ENCODE results near the gene ZNF865.

ZNF865 gene

DNA sequence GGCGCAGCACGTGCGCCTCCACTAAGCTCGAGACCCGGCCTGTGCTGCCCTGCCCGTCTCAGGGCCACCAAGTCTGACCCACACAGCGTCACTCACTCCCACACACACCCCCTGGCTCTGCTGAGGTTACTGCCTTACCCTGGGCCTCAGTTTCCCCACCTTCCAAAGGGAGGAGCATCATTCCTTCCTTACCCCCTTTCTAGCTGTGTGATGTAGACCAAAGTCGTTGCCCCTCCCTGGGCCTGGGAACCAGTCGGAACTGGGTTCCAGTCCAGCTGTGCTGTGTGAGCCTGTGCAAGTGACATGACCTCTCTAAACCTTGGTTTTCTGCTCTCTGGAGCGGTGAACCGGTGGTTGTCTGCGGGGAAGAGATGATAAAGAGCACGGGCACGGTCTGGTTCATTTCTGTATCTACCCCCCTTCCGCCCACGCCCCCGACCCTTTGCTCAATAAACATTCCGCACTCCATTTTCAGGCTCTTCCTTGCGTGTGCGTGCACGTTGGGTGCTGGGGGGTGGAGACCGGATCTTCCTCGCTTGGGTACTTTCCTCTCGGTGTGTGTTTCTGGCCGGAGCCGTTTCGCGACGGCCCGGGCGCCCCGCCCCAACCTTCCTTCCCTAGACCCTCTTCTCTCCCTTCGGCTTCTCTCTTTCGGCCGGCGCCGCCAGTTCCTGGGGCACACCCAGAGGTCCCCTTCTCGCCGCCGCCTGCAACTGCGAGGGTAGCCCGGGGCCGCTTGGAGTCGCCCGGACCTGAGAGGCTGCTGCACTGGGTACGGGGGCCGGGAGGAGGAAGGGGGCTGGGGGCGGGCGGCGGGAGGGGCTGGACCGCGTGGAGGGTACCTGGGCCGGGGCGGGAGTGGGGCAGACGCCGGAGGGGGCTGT lies 37.8 kb downstream of the ZNF865 start, which contains the start of gene ZNF581:
TSS of gene ZNF581 (plus strand) at position 647 of the 884 bp plus-strand sequence. CDS start 923 bp downstream, outside the sequence.
- in situ Hi-C loops (cut with HindIII; ENCODE audit: low sequenced_read_pairs) = no loop called here

GRCh38 chr19:55643887-55644176 lies 38.4 kb downstream of the ZNF865 start:
- in situ Hi-C loops (cut with HindIII; ENCODE audit: low sequenced_read_pairs) = no loop called here

DNA sequence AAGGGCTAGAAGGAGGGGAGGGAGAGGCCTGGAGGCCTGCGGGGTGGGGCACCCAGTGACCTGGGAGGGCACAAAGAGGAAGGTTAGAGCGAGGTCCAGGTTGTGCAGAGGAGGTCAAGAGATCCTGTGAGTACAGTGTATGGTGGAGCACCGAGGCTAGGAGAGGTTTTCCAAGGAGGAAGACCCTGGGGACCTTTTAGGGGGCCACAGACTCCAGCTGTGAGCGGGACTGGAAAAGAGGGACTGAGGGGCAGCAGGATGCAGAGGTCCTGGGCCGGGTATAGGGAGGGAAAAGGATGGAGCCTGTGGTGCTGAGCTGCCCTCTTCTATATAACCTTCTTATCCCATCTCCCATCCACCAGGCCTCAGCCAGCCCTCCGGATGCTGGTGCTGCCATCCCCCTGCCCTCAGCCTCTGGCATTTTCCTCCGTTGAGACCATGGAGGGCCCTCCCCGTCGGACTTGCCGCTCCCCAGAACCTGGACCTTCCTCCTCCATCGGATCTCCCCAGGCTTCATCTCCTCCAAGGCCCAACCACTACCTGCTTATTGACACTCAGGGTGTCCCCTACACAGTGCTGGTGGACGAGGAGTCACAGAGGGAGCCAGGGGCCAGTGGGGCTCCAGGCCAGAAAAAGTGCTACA lies 38.9 kb downstream of the ZNF865 start:
- in situ Hi-C loops (cut with HindIII; ENCODE audit: low sequenced_read_pairs) = no loop called here

DNA sequence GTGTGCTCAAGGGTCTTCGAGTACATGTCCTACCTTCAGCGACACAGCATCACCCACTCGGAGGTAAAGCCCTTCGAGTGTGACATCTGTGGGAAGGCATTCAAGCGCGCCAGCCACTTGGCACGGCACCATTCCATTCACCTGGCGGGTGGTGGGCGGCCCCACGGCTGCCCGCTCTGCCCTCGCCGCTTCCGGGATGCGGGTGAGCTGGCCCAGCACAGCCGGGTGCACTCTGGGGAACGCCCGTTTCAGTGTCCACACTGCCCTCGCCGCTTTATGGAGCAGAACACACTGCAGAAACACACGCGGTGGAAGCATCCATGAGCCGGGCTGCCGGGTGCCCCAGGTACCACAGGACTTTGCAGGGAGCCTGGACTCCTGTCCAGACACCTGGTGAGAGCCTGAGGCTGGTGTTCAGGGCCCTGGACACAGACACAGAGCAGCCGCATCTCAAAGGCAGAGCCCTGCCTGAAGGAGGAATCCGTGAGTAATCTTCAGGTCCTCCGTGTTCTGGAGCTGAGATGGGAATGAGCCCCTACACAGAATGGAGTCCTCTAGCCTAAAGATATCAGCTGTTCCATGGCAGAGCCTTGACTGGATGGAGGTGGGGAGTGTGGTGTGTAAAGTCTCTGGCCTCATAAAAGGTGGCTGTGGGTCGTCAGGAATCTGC lies 39.5 kb downstream of the ZNF865 start:
- in situ Hi-C loops (cut with HindIII; ENCODE audit: low sequenced_read_pairs) = no loop called here

DNA sequence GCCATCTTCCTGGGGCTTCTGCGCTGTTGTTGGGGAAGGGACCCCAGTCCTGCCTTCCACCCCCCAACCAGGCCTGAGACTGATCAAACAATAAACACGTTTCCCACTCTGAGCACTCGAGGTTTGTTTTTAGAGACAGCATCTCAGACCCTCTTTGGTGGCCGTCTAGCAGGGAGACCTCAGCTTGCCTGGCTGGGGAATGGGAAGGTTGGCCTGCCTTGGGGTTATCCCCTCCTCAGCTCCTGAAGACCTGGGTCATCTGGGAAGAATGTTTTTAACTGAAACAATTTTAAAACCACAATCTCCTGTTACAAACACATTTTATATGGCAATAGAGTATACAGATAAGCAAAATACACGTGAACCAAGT lies 40.0 kb downstream of the ZNF865 start:
- in situ Hi-C loops (cut with HindIII; ENCODE audit: low sequenced_read_pairs) = no loop called here

- in situ Hi-C loops (cut with HindIII; ENCODE audit: low sequenced_read_pairs) = no loop called here
Observed at GRCh38 chr19:55646889-55647731, 41.7 kb downstream of the ZNF865 start.

- in situ Hi-C loops (cut with HindIII; ENCODE audit: low sequenced_read_pairs) = no loop called here
Observed at GRCh38 chr19:55647732-55648584, 42.5 kb downstream of the ZNF865 start, which contains the start of gene CCDC106. Gene CCDC106, plus strand, starts transcription at chr19:55648212. Its CDS starts 835 bp downstream, at chr19:55649047.

DNA sequence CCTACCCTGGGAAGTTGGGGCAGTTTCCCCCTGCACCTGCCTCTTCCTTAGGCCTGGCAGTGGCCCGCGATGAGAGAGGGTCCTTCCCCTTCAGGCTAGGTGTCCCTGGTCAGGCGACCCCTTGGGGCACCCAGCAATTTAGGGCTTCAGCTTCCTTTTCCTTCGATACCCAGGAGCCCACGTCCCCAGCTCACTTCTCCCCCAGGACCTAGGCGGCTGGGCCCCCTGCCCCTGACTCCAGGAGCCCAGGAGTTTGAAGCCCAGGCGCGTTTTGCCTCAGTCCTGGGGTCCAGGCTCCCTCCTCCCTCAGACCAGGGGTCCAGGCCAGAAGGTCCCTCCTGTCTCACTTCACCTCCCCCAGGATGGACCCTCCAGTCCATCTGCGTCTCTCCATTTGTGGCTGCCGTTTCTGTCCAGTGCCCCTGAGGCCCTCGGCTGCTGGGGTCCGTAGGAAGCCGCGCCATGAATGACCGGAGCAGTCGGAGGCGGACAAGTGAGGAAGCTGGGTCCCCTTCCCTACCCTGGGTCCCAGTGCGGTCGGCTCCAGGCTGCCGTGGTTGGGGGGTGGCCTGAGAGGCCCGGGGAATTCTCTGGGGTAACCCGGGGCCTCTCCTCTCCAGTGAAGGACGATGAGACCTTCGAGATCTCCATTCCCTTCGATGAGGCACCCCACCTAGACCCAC lies 43.3 kb downstream of the ZNF865 start:
- in situ Hi-C loops (cut with HindIII; ENCODE audit: low sequenced_read_pairs) = no loop called here

GRCh38 chr19:55649268-55650125 lies 44.0 kb downstream of the ZNF865 start:
- in situ Hi-C loops (cut with HindIII; ENCODE audit: low sequenced_read_pairs) = no loop called here

DNA sequence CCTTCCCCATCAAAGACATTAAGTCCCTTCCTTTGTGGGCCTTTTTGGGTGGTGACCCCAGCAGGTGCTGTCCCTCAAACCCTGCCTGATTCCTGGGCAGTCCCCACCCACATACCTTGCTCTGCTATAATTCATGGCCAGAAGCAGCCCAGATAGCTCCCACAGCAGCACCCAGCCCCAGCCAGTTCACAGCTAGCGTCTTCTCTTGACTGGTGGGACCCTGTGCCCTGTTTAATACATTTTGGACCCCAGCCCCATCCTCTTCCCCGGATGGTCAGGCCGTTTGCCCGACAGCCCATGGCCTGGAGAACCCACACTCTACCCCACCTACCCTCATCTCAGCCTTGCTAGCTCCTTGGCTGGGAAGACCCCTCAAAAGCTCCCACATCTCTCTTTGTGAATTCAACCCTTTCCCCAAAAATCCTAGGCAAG lies 44.7 kb downstream of the ZNF865 start:
- in situ Hi-C loops (cut with HindIII; ENCODE audit: low sequenced_read_pairs) = no loop called here

- in situ Hi-C loops (cut with HindIII; ENCODE audit: low sequenced_read_pairs) = no loop called here
Observed at GRCh38 chr19:55650602-55651230, 45.3 kb downstream of the ZNF865 start.

DNA sequence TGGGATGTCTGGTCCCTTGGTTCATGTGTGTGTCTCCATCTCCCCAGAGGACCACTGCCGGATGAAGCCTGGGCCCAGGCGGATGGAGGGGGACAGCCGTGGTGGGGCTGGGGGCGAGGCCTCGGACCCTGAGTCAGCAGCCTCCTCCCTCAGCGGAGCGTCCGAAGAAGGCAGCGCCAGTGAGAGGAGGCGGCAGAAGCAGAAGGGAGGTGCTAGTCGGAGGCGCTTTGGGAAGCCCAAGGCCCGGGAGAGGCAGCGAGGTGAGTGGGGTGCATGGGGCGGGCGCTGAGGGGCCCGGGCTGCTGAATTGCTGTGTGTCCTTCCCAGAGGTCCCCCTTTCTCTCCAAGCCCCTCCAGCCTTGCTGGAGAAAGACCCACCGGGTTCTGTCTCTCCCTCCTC lies 45.8 kb downstream of the ZNF865 start:
- in situ Hi-C loops (cut with HindIII; ENCODE audit: low sequenced_read_pairs) = no loop called here

DNA sequence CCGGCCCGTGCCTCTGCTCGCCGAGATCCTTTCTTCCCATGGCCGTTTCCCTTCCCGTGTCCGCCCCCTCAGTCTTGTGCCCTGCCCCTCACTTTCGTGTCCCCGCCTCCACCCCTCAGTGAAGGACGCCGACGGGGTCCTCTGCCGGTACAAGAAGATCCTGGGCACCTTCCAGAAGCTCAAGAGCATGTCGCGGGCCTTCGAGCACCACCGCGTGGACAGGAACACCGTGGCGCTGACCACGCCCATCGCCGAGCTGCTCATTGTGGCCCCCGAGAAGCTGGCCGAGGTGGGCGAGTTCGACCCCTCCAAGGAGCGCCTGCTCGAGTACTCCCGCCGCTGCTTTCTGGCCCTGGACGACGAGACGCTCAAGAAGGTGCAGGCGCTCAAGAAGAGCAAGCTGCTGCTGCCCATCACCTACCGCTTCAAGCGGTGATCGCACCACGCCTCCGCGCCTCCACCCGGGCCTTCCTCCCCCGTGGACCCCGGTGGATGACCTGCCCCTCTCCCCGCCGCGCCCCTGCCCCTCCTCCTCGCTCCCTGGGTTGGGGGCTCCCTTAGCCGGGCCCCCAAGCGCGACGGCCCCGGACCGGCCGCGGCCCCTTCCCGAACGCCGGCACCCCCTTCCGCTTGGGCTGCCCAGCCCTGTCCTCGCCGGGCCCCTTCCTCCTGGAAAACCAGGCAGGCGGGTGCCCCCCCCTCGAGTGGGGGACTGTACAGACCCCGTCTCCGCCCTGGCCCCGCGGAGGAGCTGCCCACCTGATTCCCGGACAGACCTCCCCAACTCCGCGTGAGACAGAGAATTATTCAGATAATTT lies 47.1 kb downstream of the ZNF865 start:
- in situ Hi-C loops (cut with HindIII; ENCODE audit: low sequenced_read_pairs) = no loop called here

DNA sequence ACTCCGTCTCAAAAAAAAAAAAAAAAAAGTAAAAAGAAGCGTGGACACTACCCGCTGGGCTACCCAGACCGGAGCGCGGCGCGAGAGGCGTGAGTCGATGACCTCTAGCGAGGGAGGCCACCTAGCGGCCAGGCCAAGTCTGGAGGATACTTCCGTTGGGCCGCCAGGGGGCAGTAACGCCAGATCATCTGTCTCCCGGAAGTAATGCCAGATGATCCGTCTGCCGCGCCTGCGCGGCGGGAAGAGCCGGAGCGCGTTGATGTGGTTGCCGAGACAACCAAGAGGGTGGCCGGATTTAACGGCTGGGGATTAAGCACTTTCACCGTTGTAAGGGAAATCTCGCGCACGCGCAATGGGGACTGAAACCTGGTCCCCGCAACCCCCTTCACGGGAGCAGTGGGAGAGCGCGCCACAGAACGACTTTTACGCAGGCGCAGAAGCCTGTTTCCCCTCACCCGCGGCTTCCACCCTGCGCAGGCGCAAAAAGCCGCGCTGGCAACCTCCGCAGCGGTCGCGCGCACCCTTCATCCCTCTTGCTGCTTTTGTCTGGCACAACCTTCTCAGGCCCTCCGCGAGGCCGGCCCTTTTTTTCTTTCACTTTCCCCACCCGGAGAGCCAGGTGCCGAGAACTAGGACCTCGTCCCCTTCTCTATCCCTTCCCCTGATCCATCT lies 48.3 kb downstream of the ZNF865 start:
- in situ Hi-C loops (cut with HindIII; ENCODE audit: low sequenced_read_pairs) = no loop called here

DNA sequence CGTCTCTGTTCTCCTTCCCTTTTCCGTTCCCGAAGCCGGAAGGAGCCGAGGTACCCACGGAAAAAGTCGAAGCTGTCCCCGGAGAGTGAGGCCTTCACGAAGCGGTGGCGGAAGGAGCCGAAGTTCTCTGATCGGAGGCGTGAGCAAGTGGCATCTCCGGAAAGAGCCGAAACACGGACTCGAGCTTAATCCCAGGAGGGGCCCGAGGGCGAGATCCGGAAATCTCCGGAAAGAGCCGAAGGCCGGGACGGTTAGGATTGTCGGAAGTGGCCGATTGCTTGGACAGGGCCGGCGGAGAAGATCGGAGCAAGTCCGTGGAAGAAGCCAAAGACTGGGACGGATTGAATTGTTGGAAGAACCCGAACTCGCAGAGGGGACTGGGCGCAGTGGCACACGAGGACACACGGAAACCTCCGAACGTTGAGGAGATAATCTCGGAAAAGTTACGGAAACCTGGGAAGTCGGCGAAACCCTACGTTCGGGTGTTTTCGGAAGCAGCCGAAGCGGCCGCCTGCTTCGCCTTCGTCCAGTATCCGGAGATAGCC lies 48.9 kb downstream of the ZNF865 start:
- in situ Hi-C loops (cut with HindIII; ENCODE audit: low sequenced_read_pairs) = no loop called here

Data from endothelial cell of hepatic sinusoid (primary cell).